GM19035 (cell line): ENCODE measurements around the gene WSCD1.

ENCODE experiments used
- ATAC-seq: cut with Tn5 transposase; IDR thresholded peaks from one replicate; pipeline ENCODE4 v1.9.1; 2021; ENCODE audit not compliant: unreplicated experiment

The WSCD1 gene

DNA sequence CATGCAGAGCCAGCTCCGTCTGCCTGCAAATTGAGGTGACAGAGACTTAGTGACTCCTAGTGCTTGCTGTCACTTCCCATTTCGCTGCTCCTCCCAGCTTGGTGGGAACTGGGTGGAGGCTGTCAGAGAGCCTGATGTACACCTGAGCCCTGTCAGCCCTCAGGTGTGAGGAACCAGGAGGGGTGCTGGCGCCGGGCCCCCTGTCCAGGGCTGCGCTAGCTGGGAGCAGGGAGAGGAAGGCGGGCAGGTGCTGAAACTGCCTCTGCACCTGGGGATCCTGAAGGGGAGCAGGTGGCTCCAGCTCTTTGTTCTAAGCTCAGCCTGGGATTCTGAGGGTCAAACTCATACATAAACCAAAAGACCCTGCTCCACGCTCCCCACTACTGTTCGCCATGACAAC is 10.8 kb upstream of the WSCD1 start:
- ATAC-seq = no peak

DNA sequence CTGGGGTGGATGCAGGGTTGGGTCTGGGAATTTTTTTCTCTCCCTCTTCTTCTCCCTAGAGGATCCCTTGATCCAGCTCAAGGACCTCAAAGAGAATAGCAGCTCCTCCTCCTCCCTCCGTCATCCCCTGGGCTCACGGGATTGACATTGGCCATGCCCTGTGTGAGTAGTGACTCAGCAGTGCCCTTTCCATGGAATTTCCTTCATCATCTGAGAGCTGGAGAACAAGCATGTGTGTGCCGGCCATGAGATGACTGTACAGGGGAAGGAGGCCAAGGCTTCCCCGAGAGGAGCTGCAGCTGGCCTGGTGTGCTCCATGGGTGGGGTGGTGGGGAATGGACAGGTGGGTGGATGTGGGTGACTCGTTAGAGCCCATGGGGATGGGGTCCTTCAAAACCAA is 8.9 kb upstream of the WSCD1 start:
- ATAC-seq = no peak

GRCh38 chr17:6064868-6065267 is 5.3 kb upstream of the WSCD1 start:
- no peak for ATAC-seq

DNA sequence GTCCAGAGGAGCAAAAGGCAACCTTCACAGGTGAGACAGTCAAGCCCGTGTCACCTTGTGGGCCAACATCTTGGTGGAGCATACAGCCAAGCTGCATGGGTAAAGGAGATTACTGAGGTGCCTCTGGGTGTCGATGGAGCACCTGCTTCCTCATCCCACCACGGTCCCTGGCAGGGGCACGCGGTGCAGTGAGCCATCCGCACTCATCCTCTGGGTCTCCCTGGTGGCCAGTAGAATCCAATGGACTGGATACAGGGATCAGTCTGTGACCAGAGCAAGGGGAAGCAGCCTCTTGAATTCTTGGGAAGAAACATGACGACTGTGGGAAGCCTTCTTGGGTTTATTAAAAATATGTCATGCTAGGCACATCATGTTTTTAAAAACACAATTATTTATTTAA is 4.8 kb upstream of the WSCD1 start:
- ATAC-seq = no peak

- no peak for ATAC-seq
These were observed 3.8 kb upstream of the WSCD1 start for GRCh38 chr17:6066183-6066948.

DNA sequence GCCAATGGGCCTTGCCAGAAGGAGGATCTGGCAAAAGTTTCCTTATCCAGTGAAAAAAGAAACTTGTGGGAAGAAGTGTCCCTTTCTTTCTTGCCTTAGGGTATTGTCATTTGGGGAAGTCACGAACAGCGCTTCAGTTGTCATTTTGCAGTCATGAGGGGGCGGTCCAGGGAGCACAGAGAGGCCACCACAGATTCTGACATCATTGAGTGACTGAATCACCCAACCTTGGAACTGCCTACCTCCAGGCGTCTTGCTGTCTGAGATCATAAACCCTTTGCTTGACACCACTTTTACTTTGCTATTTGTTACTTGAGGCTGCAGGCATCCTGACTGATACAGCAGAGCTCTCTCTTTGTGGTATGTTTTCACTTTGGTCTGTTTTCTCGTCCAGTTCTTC is 3.1 kb upstream of the WSCD1 start:
- ATAC-seq = no peak

- no peak for ATAC-seq
These were observed 292 bp downstream of the WSCD1 start for GRCh38 chr17:6070430-6070912.

- ATAC-seq = no peak
These were observed 833 bp downstream of the WSCD1 start for GRCh38 chr17:6070913-6071511.

DNA sequence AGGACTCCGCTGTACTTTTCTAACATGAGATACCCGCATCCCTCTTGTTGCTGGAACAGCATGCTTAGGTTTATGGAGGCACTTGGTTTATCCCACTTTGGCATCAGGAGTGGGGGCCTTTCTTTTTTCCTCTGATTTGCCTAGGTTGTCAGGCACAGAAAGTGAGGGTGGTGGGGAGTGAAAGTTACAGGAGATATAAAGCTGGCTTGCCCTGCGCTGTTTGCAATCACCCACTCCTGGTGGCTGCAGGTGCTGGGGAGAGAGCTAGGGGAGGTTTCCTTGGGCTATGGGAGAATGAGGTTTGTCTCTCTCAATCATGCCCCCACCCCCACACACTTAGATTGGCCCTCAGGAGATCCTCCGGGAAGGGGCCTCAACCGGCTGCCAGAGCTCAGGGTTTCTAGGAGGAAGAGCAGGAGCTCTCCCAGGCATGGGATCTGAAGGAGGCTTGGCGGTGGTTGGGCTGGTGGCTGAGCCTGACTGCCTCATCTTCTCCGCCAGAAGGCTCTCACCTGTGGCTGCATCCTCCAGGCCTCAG is 1.4 kb downstream of the WSCD1 start:
- ATAC-seq = no peak

DNA sequence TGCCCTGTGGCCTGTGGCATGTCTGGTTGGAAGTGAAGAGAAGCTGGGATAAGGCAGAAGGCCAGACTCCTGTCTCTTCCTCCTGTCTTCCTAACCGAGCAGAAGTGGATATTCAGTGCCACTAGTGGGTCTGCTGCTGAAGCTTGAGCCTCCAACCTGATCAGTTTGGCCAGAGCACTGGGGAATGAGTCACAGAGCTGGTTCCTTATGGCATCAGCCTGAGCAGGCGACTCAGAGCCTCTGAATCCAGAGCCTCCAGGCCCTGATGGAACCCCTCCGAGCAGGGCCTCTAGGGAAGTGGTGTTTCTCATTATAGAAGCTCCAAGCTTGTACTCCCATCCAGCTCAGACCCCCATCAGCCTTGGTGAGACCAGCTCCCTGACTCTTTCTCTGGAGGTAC is 2.0 kb downstream of the WSCD1 start:
- ATAC-seq = no peak

- no peak for ATAC-seq
These were observed 2.4 kb downstream of the WSCD1 start for GRCh38 chr17:6072611-6073010.

DNA sequence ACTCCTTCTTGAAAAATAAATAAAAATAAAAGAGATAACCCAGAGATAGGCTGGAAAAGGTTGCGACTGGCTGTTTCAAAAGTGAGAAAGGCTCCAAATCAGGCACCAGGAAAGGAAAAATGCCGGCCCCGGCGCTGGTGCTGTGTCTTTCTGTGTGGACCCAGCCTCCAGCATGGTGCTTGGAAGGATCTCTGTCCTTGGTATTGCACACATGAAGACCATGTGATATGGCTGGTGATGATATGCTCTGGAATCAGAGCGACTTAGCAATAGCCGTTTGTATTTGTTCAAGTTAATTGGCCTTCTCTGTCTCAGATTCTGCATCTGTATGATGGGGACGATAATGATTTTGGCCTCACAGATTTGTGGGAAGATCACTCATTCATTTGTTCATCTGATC is 3.4 kb downstream of the WSCD1 start:
- ATAC-seq = no peak

- ATAC-seq = no peak
These were observed 4.9 kb downstream of the WSCD1 start for GRCh38 chr17:6075050-6075449.

DNA sequence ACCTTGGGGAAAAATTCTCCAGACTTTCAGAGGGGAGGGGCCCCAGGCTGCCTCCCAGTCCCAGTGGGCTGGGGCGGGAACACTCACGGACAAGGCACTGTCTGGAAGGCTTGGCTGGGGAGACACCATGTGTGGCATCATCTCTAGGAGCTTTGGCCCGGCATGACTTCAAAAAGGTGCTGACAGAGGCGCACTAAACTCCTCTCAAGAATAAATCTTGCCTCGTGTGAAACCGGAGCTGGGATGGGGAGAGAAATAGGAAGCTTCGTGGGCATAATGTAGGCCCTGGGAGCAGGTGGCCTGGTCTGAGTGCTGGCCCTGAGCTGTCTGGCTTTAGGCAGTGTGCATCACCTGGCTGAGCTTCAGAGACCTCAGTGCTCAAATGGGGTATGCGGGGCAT is 5.7 kb downstream of the WSCD1 start:
- no peak for ATAC-seq

DNA sequence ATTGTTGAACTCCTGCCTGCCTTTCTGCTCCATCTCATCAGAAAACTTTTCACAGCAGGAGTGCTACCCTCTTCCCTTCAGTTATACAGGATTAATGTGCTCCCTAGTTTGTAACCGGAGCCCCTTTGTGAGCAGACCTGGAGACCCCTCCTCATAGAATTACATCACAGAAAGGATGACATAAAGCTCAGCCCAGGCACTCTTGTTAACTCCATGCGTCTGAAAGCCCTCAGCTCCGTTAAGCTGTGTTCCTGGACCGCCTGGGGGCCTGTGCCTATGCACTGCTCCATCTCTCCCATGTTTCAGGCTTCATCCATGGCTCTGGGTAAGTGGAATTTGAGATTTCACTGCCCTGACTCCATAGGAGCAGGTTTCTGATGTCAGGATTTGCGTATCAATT is 7.6 kb downstream of the WSCD1 start:
- ATAC-seq = no peak

- ATAC-seq = no peak
These were observed 8.3 kb downstream of the WSCD1 start for GRCh38 chr17:6078458-6078871.

GRCh38 chr17:6079155-6079888 is 9.1 kb downstream of the WSCD1 start:
- no peak for ATAC-seq

DNA sequence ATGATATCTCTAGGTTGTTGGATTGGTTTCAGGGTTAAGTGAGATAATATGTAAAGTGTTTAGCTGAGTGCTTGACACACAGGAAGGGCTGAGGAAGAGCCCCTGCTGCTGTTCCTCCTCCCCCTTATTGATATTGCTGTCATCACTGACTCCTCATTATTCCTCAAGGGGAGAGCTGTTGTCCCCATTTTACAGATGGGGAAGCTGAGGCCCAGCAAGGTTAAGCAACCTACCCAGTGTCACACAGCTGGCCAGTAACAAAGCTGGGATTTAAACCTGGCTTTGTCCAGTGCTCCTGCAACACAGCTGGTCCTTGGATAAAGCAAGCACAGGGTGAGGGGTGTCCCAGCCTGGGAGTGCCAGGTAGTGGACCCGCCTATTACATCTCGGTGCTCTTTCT is 9.8 kb downstream of the WSCD1 start:
- no peak for ATAC-seq

DNA sequence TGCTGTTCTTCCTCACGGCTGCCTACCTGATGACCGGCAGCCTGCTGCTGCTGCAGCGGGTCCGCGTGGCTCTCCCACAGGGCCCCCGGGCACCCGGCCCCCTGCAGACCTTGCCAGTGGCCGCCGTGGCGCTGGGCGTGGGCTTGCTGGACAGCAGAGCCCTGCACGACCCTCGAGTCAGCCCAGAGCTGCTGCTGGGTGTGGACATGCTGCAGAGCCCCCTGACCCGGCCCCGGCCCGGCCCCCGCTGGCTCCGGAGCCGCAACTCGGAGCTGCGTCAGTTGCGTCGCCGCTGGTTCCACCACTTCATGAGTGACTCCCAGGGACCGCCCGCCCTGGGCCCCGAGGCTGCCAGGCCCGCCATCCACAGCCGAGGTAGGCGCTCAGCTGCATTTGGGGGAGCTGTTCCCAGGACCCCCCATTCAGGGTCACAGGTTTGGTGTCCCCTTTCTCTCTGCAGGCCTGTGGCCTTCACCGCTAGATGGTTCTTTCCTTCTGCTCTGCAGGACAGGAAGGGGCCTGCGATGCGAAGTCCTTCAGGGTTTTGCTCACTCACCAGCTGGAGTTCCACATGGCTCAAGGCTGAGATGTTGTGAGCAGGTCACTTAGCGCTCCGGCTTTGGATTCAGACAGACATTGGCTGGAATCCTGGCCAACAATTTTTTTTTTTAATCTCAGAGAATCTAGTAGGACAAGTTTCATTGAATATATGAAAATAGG is 10.7 kb downstream of the WSCD1 start:
- no peak for ATAC-seq

- no peak for ATAC-seq
These were observed 12.2 kb downstream of the WSCD1 start for GRCh38 chr17:6082335-6082734.
